AG08395 (cell line): ENCODE results near the gene RYR1.
"Not testable (repeated sequence)": the region's sequence is repeated elsewhere in the genome, so short reads cannot be mapped to it uniquely, and the experiment has no call there.

Source experiments
- DNase-seq: peaks from one replicate; pipeline ENCODE4 v3.0.0; 2012; ENCODE audit warnings: mixed read lengths, low spot score

RYR1 gene

DNA sequence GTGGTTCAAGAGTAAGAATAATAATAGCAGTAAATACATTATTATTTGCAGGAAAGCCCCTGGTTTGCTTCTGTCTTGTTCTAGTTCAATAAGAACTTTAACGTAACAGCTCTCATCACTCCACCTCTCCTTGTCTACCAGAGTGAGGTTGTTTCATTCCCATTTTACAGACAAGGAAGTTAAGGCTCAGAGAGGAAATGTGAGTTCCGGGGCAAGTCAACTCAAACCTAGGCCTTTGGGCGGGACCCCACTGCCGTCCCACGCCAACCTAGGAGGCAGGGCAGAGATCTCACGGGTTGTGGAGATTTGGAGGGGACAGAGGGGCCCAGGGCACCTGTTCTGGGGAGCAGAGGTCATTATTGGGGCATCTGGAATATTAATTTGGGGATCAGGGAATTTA lies 182.8 kb downstream of the RYR1 start:
- DNase-seq: no peak

DNA sequence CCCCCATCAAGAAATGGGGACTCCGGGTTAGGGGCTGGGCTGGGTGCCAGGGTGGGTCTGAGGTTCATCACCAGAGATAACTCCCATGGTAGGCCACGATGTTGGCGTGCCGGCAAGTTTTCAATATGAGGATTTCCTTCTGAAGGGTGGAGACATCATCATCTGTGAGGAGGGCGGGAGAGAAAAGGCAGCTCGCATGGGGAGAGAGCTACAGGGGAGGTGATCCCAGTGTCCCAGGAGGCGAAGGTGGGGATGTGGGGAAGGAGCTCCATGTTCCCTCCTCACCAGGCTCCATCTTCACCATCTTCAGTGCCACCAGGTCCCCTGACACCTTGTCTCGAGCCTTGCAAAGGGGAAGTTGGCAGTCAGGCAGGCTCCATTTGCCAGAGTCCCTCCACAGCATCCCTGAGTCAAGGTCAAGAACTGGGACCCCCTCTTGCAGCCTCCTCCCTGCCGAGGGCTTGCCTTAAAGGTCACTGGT lies 183.8 kb downstream of the RYR1 start:
- no peak for DNase-seq

DNA sequence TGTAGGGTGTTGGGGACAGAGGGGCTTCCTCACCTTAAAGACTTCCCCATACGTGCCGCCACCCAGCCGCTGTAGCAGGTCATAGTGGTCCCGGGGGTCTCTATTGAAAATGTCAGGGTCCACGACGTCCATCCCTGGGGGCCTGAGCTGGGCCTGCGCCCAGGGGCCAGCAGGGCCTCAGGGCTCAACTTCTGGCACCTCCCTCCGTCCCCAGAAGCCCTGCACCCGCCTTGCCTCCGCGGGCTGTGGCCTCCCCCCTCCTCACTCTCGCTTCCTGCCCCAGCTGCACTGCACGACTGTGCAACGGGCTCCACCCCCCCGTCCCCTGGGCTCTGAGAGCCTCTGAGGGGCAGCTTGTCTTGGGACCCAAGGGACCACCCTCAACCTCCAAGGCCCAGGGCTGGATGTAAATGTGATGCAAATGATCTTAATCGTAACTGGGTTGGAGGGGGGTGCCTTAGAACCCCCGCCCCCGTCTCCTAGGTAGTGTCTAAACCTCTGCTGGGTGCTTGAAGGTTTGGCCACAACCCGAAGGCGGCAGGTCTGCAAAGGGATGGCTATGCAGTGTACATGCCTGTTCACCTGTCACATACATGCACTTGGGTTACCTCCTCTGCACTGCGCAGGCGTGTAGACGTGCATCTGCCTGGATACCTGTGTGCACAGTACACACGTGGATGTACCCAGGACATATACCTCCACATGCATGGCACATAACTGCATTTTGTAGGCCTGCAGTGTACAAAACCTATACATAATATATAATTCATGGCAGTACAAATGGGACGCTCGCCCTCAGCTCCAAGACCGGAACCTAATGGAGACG lies 184.5 kb downstream of the RYR1 start, which contains the start of gene MAP4K1:
Gene MAP4K1 (minus strand): TSS at position 190 of the 826 bp plus-strand sequence. CDS start 58 bp downstream, at position 132.
- DNase-seq: no peak

DNA sequence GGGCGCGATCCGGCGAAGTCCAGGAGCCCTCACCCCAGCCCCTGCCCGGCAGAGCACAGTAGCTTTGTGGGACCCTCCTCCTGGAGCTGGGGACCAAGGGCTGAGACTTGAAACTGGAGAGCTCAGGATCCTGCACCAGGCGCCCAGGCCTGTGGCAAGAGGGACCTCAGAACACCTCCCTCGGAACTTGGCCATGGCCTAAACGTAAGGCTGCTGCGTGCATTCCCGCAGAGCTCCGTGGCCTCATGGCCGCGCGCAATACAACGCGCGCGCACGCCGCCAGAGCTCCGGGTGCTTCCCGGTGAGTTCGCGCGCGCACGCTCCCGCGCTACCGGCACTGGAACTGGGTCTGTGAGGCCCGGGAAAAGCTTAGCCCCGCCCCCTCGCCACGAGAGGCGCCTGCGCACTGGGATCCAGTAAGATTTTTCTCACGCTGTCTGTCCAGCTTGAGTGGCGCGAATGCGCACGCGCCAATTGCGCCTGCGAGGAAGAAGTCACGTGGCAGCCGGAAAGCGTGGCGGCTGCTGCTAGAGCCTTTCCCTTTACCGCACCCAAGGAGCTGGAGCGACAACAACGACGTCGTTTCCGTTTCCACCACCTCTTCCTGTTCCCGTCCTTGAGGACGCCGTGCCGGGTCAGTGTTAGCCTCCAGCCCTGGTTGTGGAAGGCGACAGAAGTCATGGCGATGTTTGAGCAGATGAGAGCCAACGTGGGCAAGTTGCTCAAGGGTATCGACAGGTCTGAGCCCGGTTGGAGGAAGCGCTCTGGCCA lies 185.3 kb downstream of the RYR1 start, which contains the start of gene EIF3K:
Gene EIF3K (plus strand): TSS at position 599 of the 771 bp plus-strand sequence. CDS start 81 bp downstream, at position 680.
- DNase-seq: peak; percentile 100

DNA sequence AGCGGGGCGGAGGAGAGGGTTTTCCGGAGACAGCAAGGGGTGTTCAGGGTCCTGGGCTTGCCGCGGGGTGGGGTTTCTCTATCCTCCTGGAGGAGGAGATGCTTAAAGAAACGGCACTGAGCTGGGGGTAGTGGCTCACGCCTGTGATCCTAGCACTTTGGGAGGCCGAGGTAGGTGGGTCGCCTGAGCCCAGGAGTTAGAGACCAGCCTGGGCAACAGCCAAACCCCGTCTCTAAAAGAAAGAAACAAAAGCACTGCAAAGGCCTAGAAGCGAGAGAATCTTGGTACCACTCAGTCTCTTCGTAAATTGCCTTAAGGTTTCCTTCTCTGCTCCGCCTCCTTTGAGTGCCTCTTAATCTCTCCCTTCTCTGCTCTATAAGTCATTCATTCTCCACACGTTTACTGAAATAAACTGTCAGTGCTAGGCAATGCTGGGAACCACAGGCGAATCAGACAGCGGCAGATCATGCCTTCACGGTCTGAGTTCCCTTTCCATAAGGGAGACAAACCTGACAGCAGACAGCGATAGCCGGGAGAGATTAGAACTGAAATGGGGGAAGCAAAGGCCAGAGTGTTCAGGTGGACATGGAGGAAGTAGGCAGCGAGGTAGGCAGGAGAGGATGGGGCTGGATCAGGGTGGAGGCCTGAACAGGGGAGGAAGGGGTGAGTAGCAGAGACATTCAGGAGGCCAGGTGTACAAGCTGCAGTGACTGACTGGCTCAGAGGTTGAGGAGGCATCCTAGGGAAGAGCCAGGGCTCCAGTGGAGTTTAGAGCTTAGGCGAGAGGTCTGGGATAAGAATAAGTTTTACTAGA lies 186.1 kb downstream of the RYR1 start:
- DNase-seq: no peak

DNA sequence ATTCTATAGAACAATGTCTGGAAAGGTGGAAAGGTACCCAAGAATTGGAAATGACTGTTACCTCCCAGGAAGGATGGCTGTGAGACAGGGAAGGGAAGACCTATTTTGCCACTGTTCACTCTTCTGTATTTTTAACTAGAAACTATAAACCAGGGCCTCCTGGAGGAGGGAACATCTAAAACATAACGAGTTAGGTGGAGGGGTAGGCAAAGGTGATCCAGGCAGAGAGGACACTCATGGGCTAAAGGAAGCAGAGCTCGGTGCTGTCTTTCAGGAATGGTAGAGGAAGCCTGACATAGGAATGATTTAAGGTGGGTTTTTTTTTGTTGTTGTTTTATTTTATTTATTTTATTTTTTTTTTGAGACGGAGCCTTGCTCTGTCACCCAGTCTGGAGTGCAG lies 191.3 kb downstream of the RYR1 start:
- no peak for DNase-seq

DNA sequence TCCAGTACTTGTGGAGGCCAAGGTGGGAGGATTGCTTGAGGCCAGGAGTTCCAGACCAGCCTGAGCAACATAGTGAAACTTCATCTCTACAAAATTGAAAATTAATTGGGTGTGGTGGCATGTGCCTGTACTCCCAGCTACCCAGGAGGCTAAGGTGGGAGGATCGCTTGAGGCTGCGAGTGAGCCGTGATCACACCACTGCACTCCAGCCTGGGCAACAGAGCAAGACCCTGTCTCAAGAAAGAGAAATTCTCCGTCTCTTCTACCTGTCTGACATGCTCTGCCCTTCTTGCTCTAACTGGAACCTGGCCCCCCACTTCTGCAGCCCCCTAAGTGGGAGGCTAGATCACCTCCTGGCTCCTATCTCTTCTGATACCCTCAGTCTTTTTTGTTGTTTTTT lies 192.9 kb downstream of the RYR1 start:
- DNase-seq: no peak

DNA sequence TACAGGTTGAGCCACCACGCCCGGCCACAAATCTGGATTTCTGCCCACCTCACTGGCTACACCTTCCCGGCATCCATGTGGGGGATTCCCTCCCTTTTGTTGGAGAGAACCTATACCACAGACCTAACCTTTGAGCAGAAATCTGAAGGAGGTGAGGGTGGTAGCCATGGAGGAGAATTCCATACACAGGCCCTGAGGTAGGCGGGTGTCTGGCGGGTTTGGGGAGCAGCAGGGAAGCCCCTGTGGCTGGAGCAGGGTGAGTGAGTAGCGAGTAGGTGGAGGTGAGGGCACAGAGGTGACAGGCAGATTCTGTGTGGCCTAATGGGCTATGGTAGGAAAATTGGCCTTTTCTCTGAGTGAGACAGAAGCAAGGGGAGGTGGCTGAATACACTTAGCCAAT lies 196.1 kb downstream of the RYR1 start:
- no peak for DNase-seq

DNA sequence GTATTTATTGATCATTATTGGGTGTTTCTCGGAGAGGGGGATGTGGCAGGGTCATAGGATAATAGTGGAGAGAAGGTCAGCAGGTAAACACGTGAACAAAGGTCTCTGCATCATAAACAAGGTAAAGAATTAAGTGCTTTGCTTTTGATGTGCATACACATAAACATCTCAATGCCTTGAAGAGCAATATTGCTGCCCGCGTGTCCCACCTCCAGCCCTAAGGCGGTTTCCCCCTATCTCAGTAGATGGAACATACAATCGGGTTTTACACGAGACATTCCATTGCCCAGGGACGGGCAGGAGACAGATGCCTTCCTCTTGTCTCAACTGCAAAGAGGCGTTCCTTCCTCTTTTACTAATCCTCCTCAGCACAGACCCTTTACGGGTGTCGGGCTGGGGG lies 197.8 kb downstream of the RYR1 start:
- not testable (repeated sequence) for DNase-seq

DNA sequence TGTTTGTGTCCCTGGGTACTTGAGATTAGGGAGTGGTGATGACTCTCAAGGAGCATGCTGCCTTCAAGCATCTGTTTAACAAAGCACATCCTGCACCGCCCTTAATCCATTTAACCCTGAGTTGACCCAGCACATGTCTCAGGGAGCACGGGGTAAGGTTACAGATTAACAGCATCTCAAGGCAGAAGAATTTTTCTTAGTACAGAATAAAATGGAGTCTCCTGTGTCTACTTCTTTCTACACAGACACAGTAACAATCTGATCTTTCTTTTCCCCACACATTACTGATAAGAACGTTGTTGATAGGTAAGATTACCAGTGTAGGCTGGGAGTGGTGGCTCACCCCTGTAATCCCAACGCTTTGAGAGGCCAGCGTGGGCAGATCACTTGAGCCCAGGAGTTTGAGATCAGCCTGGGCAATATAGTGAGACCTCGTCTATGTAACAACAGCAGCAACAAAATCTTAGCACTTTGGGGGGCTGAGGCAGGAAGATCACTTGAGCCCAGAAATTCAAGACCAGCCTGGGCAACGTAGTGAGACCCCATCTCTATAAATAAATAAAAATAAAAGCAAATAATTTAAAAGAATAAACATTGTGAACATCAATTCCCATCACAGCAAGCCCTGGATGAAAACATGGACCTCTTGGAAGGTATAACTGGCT lies 198.5 kb downstream of the RYR1 start:
- not testable (repeated sequence) for DNase-seq

DNA sequence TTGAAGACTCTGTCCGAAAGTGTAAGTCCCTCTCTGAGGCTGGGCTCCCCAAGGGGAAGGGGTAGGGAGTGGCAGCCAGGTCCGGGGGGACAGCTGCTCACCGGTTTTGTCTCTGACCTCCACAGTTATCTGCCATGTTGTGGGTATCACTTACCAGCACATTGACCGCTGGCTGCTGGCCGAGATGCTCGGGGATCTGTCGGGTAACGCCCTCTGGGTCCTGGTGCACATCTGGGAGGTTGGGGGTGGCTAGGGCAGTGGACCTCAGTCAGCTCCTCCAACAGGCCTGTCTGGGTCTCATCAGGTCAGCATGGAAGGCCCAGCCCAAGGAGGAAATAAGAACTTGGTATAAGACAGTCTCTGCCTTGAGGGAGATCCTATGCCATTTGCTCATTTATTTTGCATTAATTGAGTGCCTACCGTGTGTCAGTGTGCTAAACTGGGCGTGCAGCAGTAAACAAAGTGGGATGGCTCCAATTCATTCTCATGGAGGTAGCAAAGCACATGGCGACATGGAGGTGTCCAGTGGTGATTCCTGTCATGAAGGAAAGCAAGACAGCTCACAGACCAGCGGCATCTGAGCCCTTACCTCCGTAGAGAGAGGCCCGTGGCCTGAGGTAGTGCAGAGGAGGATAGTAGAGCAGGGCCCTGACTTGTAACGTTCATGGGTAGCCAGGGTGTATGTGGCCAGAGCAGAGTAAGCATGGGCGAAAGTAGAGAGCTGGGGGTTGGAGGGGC lies 199.2 kb downstream of the RYR1 start:
- no peak for DNase-seq

DNA sequence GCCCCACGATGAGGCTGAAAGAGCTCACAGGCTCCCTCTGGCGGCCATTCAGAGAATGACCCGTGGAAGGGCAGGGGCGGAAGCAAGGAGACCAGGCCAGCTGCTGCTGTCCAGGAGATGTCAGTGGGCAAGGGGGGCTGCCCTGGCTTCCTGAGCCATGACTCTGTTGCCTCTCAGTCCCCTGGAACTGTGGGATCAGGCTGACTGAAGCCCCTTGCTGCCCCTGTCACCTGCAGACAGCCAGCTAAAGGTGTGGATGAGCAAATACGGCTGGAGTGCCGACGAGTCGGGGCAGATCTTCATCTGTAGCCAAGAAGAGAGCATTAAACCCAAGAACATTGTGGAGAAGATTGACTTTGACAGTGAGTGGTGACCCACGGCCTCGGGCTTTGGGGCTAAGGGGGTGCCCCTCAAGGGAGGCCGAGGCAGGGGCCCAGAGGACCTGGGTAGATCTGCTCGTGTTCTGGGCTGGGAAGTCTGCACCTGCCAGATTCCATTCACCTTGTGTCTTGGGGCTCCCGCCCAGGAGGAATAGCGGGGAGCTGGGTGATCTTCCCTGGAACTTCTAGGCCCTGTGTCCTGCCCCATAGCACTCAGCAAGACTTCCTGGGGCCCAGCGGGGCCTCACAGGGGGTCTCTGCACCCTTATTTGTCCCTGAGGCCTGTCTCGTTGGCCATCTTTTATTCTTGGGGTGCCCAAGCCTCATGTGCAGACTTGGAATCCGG lies 201.4 kb downstream of the RYR1 start:
- DNase-seq: peak; percentile 83

DNA sequence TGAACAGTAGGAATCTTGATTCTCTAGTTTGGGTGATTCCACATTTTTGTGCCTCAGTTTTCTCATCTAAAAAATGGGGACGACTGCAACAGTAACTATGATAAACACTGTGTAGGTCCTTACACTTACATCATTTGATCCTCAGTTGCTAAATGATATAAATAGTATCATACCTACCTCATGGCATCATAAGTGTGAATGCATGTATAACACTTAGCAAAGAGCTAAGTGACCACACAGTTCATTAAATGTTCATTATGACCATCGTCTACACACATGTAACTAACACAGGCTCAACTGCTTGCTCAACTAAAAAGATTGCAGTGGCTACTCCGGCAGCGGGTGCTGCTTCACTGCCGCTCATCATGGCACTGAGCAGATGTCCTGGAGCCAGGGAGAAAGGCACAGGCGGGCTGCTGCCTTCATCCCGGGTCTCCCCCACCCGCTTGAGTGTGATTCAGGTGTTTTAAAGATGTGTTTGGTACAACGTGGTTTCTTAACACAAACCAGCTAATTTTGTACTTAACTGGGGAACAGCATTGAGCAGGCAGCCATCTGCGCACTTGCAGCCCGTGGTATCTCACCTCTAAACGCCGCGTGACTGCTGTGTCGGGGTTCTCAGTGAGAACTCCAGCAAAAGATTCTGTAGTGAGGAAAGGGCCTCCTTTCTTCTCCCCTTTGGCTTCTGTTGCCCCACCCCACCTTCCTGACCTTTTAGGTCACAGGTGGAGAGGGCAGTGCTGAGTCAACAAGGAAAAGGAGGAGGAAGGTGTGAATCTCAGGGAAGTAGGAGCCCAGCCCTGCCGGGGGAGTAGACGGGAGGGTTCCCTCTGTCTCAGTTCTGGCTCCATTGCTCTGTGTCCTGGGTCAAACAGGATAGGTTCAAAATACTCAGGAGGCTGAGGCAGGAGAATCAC lies 202.2 kb downstream of the RYR1 start:
- no peak for DNase-seq
